Measurements from ENCODE around the gene DCPS.

DCPS gene

DNA sequence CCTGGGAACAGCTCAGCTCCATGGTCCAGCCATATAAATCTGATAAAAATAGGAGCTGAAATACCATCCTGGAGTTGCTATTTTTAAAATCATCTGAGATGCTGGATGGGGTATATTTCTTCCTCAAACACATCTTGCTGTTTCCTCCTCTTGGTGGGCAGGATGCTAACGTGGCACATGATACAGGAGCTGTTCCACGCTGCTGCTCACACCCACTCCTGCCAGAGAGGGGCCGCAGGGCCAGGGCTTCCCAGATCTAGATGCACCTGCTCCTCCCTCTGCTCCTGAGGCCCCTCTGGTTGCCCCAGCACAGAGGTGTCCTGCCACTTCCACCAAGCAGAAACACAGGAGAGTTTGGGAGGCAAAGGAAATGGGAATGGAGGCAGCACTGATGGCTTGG lies 48.3 kb downstream of the DCPS start:
- Histone ChIP-seq H3K4me2 (ENCODE audit: low read length) (no peak overlapping the region), H3K9ac (ENCODE audit: low read length) (no peak overlapping the region), H3K9me2 (ENCODE audit: low read depth, low read length) (no peaks in the 10 kb centered on the region), H3F3A (ENCODE audit: insufficient read depth, low read length) (no peaks in the 10 kb centered on the region), H4K20me1 (ENCODE audit: insufficient read depth, low read length) (no peaks in the 10 kb centered on the region), H3K4me1 (ENCODE audit: insufficient read depth, low read length, severe bottlenecking) (peaks cover 26% of the 10 kb centered on the region), H3K4me3 (ENCODE audit: low read depth, low read length, poor library complexity, severe bottlenecking) (no peak overlapping the region), H3K27me3 (ENCODE audit: insufficient read depth, low read length) (no peaks in the 10 kb centered on the region), H3K9me3 (ENCODE audit: low read length) (no peaks in the 10 kb centered on the region), H3K36me3 (ENCODE audit: insufficient read depth, low read length) (peaks cover 4% of the 10 kb centered on the region; the same call in 1 of the 2 replicates), H3K27ac (ENCODE audit: low read depth, low read length, poor library complexity, severe bottlenecking) (no peak overlapping the region), H3K79me2 (ENCODE audit: insufficient read depth, low read length) (no peaks in the 10 kb centered on the region), H2AFZ (ENCODE audit: low read length) (no peak overlapping the region)
- TF ChIP-seq, protein P1, sequence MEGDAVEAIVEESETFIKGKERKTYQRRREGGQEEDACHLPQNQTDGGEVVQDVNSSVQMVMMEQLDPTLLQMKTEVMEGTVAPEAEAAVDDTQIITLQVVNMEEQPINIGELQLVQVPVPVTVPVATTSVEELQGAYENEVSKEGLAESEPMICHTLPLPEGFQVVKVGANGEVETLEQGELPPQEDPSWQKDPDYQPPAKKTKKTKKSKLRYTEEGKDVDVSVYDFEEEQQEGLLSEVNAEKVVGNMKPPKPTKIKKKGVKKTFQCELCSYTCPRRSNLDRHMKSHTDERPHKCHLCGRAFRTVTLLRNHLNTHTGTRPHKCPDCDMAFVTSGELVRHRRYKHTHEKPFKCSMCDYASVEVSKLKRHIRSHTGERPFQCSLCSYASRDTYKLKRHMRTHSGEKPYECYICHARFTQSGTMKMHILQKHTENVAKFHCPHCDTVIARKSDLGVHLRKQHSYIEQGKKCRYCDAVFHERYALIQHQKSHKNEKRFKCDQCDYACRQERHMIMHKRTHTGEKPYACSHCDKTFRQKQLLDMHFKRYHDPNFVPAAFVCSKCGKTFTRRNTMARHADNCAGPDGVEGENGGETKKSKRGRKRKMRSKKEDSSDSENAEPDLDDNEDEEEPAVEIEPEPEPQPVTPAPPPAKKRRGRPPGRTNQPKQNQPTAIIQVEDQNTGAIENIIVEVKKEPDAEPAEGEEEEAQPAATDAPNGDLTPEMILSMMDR (IDR thresholded peaks at IDR 0.05; ENCODE audit: low read length), result no peak

DNA sequence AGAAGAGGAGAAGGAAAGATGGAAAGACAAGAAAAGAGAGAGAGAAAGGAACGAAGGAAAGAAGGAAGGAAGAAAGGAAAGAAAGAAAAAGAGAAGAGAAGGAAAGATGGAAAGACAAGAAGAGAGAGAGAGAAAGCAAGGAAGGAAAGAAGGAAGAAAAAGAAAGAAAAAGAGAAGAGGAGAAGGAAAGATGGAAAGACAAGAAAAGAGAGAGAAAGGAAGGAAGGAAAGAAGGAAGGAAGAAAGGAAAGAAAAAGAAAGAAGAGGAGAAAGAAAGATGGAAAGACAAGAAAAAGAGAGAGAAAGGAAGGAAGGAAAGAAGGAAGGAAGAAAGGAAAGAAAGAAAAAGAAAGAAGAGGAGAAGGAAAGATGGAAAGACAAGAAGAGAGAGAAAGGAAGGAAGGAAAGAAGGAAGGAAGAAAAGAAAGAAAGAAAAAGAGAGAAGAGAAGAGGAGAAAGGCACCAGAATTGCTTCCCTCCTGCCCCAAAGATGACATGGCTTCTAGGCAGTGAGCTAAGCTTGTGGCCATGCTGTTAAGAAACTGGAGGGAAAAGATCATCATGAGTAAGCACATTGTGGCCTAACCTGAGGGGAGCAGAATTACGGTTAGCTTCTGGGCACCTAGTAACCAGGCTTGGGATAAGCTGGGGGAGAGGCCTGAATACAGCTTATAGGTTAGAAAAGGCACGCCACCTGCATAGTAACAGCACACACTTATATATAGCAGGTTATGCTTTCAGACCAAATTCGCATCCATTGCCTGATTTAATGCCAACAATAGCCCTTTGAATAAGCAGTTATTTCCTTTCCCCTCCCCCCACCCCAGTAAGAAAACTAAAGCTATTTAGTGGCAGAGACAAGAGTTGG lies 49.3 kb downstream of the DCPS start:
- Histone ChIP-seq H3K4me3 (ENCODE audit: low read depth, low read length, poor library complexity, severe bottlenecking) (peak overlapping the region; percentile 31), H3K9ac (ENCODE audit: low read length) (peak overlapping the region; percentile 13; the same call in 1 of the 2 replicates), H3K9me3 (ENCODE audit: low read length) (no peaks in the 10 kb centered on the region), H4K20me1 (ENCODE audit: insufficient read depth, low read length) (no peaks in the 10 kb centered on the region), H2AFZ (ENCODE audit: low read length) (no peak overlapping the region), H3K79me2 (ENCODE audit: insufficient read depth, low read length) (no peaks in the 10 kb centered on the region), H3K27ac (ENCODE audit: low read depth, low read length, poor library complexity, severe bottlenecking) (peak overlapping the region; percentile 46), H3K4me1 (ENCODE audit: insufficient read depth, low read length, severe bottlenecking) (peaks cover 26% of the 10 kb centered on the region), H3K4me2 (ENCODE audit: low read length) (peak overlapping the region; percentile 52), H3K27me3 (ENCODE audit: insufficient read depth, low read length) (no peaks in the 10 kb centered on the region), H3K36me3 (ENCODE audit: insufficient read depth, low read length) (peaks cover 4% of the 10 kb centered on the region; the same call in 1 of the 2 replicates), H3F3A (ENCODE audit: insufficient read depth, low read length) (no peaks in the 10 kb centered on the region), H3K9me2 (ENCODE audit: low read depth, low read length) (no peaks in the 10 kb centered on the region)
- TF ChIP-seq, protein P1 (IDR thresholded peaks at IDR 0.05; ENCODE audit: low read length), result no peak
- no peak for TF ChIP-seq EZH2 (IDR thresholded peaks at IDR 0.05; ENCODE audit: borderline replicate concordance, low read length)

DNA sequence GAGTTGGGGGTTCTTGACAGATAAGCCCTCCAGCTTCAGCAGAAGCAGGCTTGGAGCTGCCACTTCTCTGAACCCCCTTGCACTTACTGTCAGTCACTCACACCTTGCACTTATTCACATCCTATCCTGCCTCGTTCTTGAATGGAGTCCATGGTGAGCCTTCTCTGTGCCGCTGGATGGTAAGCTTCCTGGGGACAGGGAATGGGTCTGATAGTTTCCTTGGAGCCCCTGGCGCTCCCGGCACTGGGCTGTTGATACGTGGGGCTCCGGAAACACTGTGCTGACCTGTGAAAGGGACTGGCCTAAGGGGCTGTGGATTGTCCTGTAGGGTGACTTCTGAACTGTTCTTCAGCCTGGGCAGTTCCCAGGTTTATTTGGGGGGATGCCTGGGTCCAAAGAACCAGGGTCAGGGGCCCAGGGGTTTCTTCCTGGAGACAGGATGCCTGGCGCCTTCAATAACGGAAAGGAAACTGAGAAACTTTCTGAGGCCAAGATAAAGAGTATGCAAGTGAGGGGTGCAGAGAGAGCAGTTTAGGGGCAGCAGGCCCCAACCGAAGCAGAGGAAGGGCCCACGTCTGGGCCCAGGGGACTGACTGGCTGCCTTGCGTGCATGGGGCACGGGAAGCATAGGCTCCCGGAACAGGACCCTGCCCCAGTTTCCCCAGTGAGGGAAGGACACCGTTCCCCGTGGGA lies 50.9 kb downstream of the DCPS start:
- Histone ChIP-seq H3K4me2 (ENCODE audit: low read length) (peak overlapping the region; percentile 98), H3K9ac (ENCODE audit: low read length) (peak overlapping the region; percentile 96), H3K9me3 (ENCODE audit: low read length) (no peaks in the 10 kb centered on the region), H3K36me3 (ENCODE audit: insufficient read depth, low read length) (no peaks in the 10 kb centered on the region), H3K27ac (ENCODE audit: low read depth, low read length, poor library complexity, severe bottlenecking) (peak overlapping the region; percentile 23), H2AFZ (ENCODE audit: low read length) (no peak overlapping the region), H3K27me3 (ENCODE audit: insufficient read depth, low read length) (no peaks in the 10 kb centered on the region), H3F3A (ENCODE audit: insufficient read depth, low read length) (no peaks in the 10 kb centered on the region), H3K4me1 (ENCODE audit: insufficient read depth, low read length, severe bottlenecking) (peaks cover 26% of the 10 kb centered on the region), H4K20me1 (ENCODE audit: insufficient read depth, low read length) (no peaks in the 10 kb centered on the region), H3K79me2 (ENCODE audit: insufficient read depth, low read length) (no peaks in the 10 kb centered on the region), H3K4me3 (ENCODE audit: low read depth, low read length, poor library complexity, severe bottlenecking) (peak overlapping the region; percentile 96), H3K9me2 (ENCODE audit: low read depth, low read length) (no peaks in the 10 kb centered on the region)
- TF ChIP-seq, protein P1 (IDR thresholded peaks at IDR 0.05; ENCODE audit: low read length), result no peak

All from OCI-LY1 (cell line).